UCSD-AML1 (cell line): ENCODE measurements around the gene OR8H1.

Experiments used
- DNase-seq: peaks from one replicate; lab custom pipeline; 2025; ENCODE audit not compliant: unreplicated experiment; lab: John Stamatoyannopoulos, UW

Gene OR8H1

GRCh38 chr11:56292154-56292553, at the start of gene OR8H1:
Gene OR8H1 (minus strand): TSS chr11:56292254. CDS start chr11:56291062, 1,192 bp downstream.
- no peak for DNase-seq

- no peak for DNase-seq
These were observed 48.2 kb upstream of the OR8H1 start for GRCh38 chr11:56340289-56340688.

- no peak for DNase-seq
These were observed 41.1 kb upstream of the OR8H1 start for GRCh38 chr11:56333156-56333555.

GRCh38 chr11:56331861-56332491, 39.9 kb upstream of the OR8H1 start:
- DNase-seq = no peak

- DNase-seq = no peak
These were observed 22.8 kb upstream of the OR8H1 start, which contains the start of gene OR8K3 for GRCh38 chr11:56314844-56315243. Gene OR8K3 (plus strand): TSS chr11:56315144. CDS start chr11:56318307, 3,163 bp downstream.

- no peak for DNase-seq
These were observed 15.8 kb upstream of the OR8H1 start for GRCh38 chr11:56307836-56308235.

- no peak for DNase-seq
These were observed 4.8 kb upstream of the OR8H1 start for GRCh38 chr11:56296898-56297297.

- DNase-seq = no peak
These were observed 18.2 kb downstream of the OR8H1 start, which contains the start of gene OR5T1 for GRCh38 chr11:56273854-56274253. Gene OR5T1 (plus strand): TSS chr11:56274154. CDS start chr11:56275639, 1,485 bp downstream.

GRCh38 chr11:56271092-56271491, 21.0 kb downstream of the OR8H1 start:
- no peak for DNase-seq

GRCh38 chr11:56251954-56252353, 40.1 kb downstream of the OR8H1 start, which contains the start of gene OR5T3:
Gene OR5T3 (plus strand): TSS chr11:56252254. CDS start chr11:56252254, 0 bp downstream.
- DNase-seq = no peak
